HEK293T (cell line): ENCODE results near the gene RPS2.

ENCODE experiments used
- ARNT ChIP-seq: fragments of 450-650 bp; IDR thresholded peaks from 2 replicates; pipeline ENCODE4 v1.6.1; 2017; ENCODE audit warnings: mild to moderate bottlenecking
- CTBP1 ChIP-seq: fragments of 450-650 bp; IDR thresholded peaks from 2 replicates; pipeline ENCODE4 v1.6.1; 2016; ENCODE audit warnings: borderline replicate concordance
- ELF4 ChIP-seq: fragments of 450-650 bp; IDR thresholded peaks from 2 replicates; pipeline ENCODE4 v1.6.1; 2017; ENCODE audit warnings: antibody characterized with exemption
- FOXA1 ChIP-seq: fragments of 450-650 bp; IDR thresholded peaks from 2 replicates; pipeline ENCODE4 v1.6.1; 2016; ENCODE audit warnings: mild to moderate bottlenecking
- FOXK2 ChIP-seq: fragments of 450-650 bp; IDR thresholded peaks from 2 replicates; pipeline ENCODE4 v1.6.1; 2016; ENCODE audit warnings: mild to moderate bottlenecking
- FOXM1 ChIP-seq: fragments of 450-650 bp; IDR thresholded peaks from 2 replicates; pipeline ENCODE4 v1.6.1; 2017; ENCODE audit warnings: mild to moderate bottlenecking, borderline replicate concordance
- NFRKB ChIP-seq: fragments of 450-650 bp; IDR thresholded peaks from 2 replicates; pipeline ENCODE4 v1.6.1; 2016; ENCODE audit warnings: mild to moderate bottlenecking, moderate library complexity
- SP1 ChIP-seq: fragments of 450-650 bp; IDR thresholded peaks from 2 replicates; pipeline ENCODE4 v1.6.1; 2017
- SUZ12 ChIP-seq: fragments of 450-650 bp; IDR thresholded peaks from 2 replicates; pipeline ENCODE4 v1.6.1; 2016; ENCODE audit warnings: mild to moderate bottlenecking
- TARDBP ChIP-seq: fragments of 450-650 bp; IDR thresholded peaks from 2 replicates; pipeline ENCODE4 v1.6.1; 2016
- ZNF384 ChIP-seq: fragments of 450-650 bp; IDR thresholded peaks from 2 replicates; pipeline ENCODE4 v1.6.1; 2016
- TF ChIP-seq, protein P1 (sequence below): fragments of 450-650 bp; IDR thresholded peaks from 2 replicates; pipeline ENCODE4 v1.6.1; 2016

DNA sequence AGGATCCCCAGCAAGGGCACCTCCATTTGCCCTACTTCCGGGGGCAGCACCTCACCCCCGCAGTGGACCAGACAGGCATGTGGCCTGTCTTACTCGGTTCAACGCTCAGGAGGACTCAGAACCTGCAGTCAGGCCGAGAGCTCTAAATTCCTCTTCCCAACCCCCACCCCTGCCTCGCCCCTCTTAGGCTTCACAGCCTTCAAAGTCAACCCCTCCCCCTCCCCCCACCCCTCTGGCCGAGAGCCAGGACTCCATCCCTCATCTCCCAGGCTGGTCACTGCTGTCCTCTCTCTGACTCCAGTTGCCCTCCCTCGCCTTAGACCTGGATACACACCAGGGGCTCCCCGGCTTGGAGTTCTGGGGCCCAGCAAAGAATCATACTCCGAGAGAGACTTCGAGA, 38.4 kb downstream of the RPS2 start:
- TF ChIP-seq FOXK2 (no peak), FOXM1 (no peak), NFRKB (no peak), ARNT (no peak), TARDBP (no peak), SP1 (no peak), CTBP1 (no peak), ZNF384 (no peak), FOXA1 (no peak), ELF4 (no peak), SUZ12 (no peak)
- TF ChIP-seq, protein P1, sequence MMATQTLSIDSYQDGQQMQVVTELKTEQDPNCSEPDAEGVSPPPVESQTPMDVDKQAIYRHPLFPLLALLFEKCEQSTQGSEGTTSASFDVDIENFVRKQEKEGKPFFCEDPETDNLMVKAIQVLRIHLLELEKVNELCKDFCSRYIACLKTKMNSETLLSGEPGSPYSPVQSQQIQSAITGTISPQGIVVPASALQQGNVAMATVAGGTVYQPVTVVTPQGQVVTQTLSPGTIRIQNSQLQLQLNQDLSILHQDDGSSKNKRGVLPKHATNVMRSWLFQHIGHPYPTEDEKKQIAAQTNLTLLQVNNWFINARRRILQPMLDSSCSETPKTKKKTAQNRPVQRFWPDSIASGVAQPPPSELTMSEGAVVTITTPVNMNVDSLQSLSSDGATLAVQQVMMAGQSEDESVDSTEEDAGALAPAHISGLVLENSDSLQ: no peak
